ENCODE measurements around the gene CUEDC1. TPM values are rescaled to one million over a fixed set of nuclear protein-coding genes. Genes with fewer than 3 reads are reported as not detected.

CUEDC1 gene
- total RNA-seq, 1 donor from 2014 or later: 76.1 TPM

GRCh38 chr17:57898487-57899311 is 56.5 kb downstream of the CUEDC1 start:
- Histone ChIP-seq H3K27ac (peak overlapping the region; percentile 71 to 79), H3K4me1 (peaks cover 21 to 57% of the 10 kb centered on the region in 2 donors), H3K9me3 (no peaks in the 10 kb centered on the region), H3K4me3 (no peak overlapping the region), H3K27me3 (no peaks in the 10 kb centered on the region), H3K36me3 (no peaks in the 10 kb centered on the region)
- no peak for TF ChIP-seq CTCF (IDR thresholded peaks at IDR 0.05)
- DNase-seq (ENCODE audit: low spot score in 2 of 2): no peak
- intact Hi-C loops (cut with DNase I): loop anchor here (2.0 kb wide), 1 partner anchor 16 kb away; no protein-coding TSS in a partner anchor

GRCh38 chr17:57895382-57896060 is 59.7 kb downstream of the CUEDC1 start:
- DNase-seq (ENCODE audit: low spot score in 2 of 2): no peak
- Histone ChIP-seq H3K4me3 (no peak overlapping the region), H3K9me3 (no peaks in the 10 kb centered on the region), H3K27ac (peak overlapping the region; percentile 88 to 97), H3K27me3 (no peaks in the 10 kb centered on the region), H3K4me1 (peaks cover 43 to 72% of the 10 kb centered on the region in 2 donors), H3K36me3 (no peaks in the 10 kb centered on the region)
- intact Hi-C loops (cut with DNase I): no loop called here
- no peak for TF ChIP-seq CTCF (IDR thresholded peaks at IDR 0.05)

- Histone ChIP-seq H3K27ac (peak overlapping the region; percentile 88 to 97), H3K9me3 (no peaks in the 10 kb centered on the region), H3K4me1 (peaks cover 42 to 72% of the 10 kb centered on the region in 2 donors), H3K4me3 (no peak overlapping the region), H3K36me3 (no peaks in the 10 kb centered on the region), H3K27me3 (no peaks in the 10 kb centered on the region)
- no peak for TF ChIP-seq CTCF (IDR thresholded peaks at IDR 0.05)
- intact Hi-C loops (cut with DNase I): no loop called here
- DNase-seq (ENCODE audit: low spot score in 2 of 2): no peak
Observed at GRCh38 chr17:57894848-57895247, 60.4 kb downstream of the CUEDC1 start.

- intact Hi-C loops (cut with DNase I): loop anchor here (1.0 to 2.0 kb wide), 4 partner anchors 18 to 95 kb away; partner anchors contain the start of genes CUEDC1 and VEZF1
- Histone ChIP-seq H3K4me1 (peaks cover 34 to 66% of the 10 kb centered on the region in 2 donors), H3K36me3 (no peaks in the 10 kb centered on the region), H3K9me3 (no peaks in the 10 kb centered on the region), H3K27me3 (no peaks in the 10 kb centered on the region), H3K27ac (peak overlapping the region; percentile 88 to 97), H3K4me3 (peak overlapping the region in 1 of 2 donors; percentile 43)
- no peak for TF ChIP-seq CTCF (IDR thresholded peaks at IDR 0.05)
- peak; percentile 90 to 98 for DNase-seq (ENCODE audit: low spot score in 2 of 2)
Observed at GRCh38 chr17:57892820-57893595, 62.2 kb downstream of the CUEDC1 start.

GRCh38 chr17:57892146-57892819 is 62.9 kb downstream of the CUEDC1 start:
- TF ChIP-seq CTCF (IDR thresholded peaks at IDR 0.05): peak; percentile 96 to 99 (median 96)
- H3K4me3 ChIP-seq: no peak overlapping the region
- peaks cover 34 to 65% of the 10 kb centered on the region in 2 donors for H3K4me1 ChIP-seq
- intact Hi-C loops (cut with DNase I): loop anchor here (1.0 to 2.0 kb wide), 3 partner anchors 17 to 63 kb away; partner anchors contain the start of gene CUEDC1
- no peaks in the 10 kb centered on the region for H3K36me3 ChIP-seq
- H3K27me3 ChIP-seq: no peaks in the 10 kb centered on the region
- no peaks in the 10 kb centered on the region for H3K9me3 ChIP-seq
- DNase-seq (ENCODE audit: low spot score in 2 of 2): peak; percentile 70 to 95
- peak overlapping the region; percentile 88 to 97 for H3K27ac ChIP-seq
